Natural killer cell (primary cell): ENCODE results near the gene MYOM1. TPM values are rescaled to one million over a fixed set of nuclear protein-coding genes. Genes with fewer than 3 reads are reported as not detected.

ENCODE experiments used
- ATAC-seq, 3 donors: fragments of 150-1000 bp in 2 of 3; fragments of 200-7000 bp in 1 of 3; cut with Tn5 transposase; 1 replicate in 1 of 3; 2 replicates in 2 of 3; pipeline ENCODE4 v1.10.0; 2021; ENCODE audit warnings: mild to moderate bottlenecking in 2 of 3, moderate library complexity in 2 of 3
- DNase-seq, 2 donors: peaks; one replicate each; pipeline versions ENCODE4 v3.0.0 to v3.0.0-alpha.2; 2013 to 2021; ENCODE audit warnings: mixed read lengths in 1 of 2
- H3K27ac ChIP-seq: one replicate; pipeline ENCODE4 v1.5.1; 2013; ENCODE audit warnings: mild to moderate bottlenecking, low read length
- H3K27me3 ChIP-seq: one replicate; pipeline ENCODE4 v1.6.1; 2013; ENCODE audit warnings: low read length; ENCODE audit not compliant: control insufficient read depth, insufficient read depth
- H3K36me3 ChIP-seq: one replicate; pipeline ENCODE4 v1.6.1; 2013; ENCODE audit warnings: low read length; ENCODE audit not compliant: control insufficient read depth, insufficient read depth
- H3K4me1 ChIP-seq: one replicate; pipeline ENCODE4 v1.6.1; 2013; ENCODE audit warnings: low read length; ENCODE audit not compliant: control insufficient read depth, insufficient read depth
- H3K4me3 ChIP-seq: one replicate; pipeline ENCODE4 v1.5.1; 2013; ENCODE audit warnings: low read length
- H3K9me3 ChIP-seq: one replicate; pipeline ENCODE4 v1.6.1; 2013; ENCODE audit warnings: low read length; ENCODE audit not compliant: control insufficient read depth, insufficient read depth
- H3K27ac Mint-ChIP-seq, 2 donors: one replicate each; pipeline ENCODE4 v1.8.0; 2022; ENCODE audit warnings: mild to moderate bottlenecking in 2 of 2, mixed read lengths in 2 of 2, moderate library complexity in 1 of 2
- H3K27me3 Mint-ChIP-seq, 2 donors: one replicate each; pipeline ENCODE4 v1.8.0; 2022; ENCODE audit warnings: low read depth in 2 of 2, mixed read lengths in 2 of 2
- H3K36me3 Mint-ChIP-seq: one replicate; pipeline ENCODE4 v1.8.0; 2022; ENCODE audit warnings: mixed read lengths
- H3K4me1 Mint-ChIP-seq, 2 donors: one replicate each; pipeline ENCODE4 v1.8.0; 2022; ENCODE audit warnings: mixed read lengths in 2 of 2
- H3K4me3 Mint-ChIP-seq: one replicate; pipeline ENCODE4 v1.8.0; 2022; ENCODE audit warnings: mild to moderate bottlenecking, moderate library complexity, mixed read lengths
- H3K9me3 Mint-ChIP-seq, 2 donors: one replicate each; pipeline ENCODE4 v1.8.0; 2022; ENCODE audit warnings: mixed read lengths in 2 of 2
- WGBS: methylation state at CpG from one replicate; pipeline ENCODE4 v1.1.7; 2013; ENCODE audit warnings: missing lambda C conversion rate; ENCODE audit not compliant: insufficient coverage; 5-methylcytosine and 5-hydroxymethylcytosine counted together
- intact Hi-C: fragments of 100-400 bp; cut with micrococcal nuclease; formaldehyde crosslinking; loops from one replicate; pipeline ENCODE4 v1.14.2; 2022
- total RNA-seq, 4 donors: library from RNA; stranded (reverse); fragments of 120-200 nt in 1 of 4; gene quantifications; one replicate each; pipeline versions ENCODE4 v1.2.3 to v1.2.4, GENCODE V29; 2013 to 2022
- TF ChIP-seq, protein P1 (sequence below): fragments of 200-600 bp; IDR thresholded peaks from one replicate; pipeline ENCODE4 v1.8.0; 2022; ENCODE audit warnings: antibody characterized with exemption

MYOM1 gene
- total RNA-seq, 3 donors from 2014 or later (not counting 1 experiment from before 2014, with no cell fraction given): 1.7 to 5.8 (median 3.0) TPM

GRCh38 chr18:3193331-3193730, 26.4 kb downstream of the MYOM1 start:
- intact Hi-C loops: no loop called here
- TF ChIP-seq, protein P1, sequence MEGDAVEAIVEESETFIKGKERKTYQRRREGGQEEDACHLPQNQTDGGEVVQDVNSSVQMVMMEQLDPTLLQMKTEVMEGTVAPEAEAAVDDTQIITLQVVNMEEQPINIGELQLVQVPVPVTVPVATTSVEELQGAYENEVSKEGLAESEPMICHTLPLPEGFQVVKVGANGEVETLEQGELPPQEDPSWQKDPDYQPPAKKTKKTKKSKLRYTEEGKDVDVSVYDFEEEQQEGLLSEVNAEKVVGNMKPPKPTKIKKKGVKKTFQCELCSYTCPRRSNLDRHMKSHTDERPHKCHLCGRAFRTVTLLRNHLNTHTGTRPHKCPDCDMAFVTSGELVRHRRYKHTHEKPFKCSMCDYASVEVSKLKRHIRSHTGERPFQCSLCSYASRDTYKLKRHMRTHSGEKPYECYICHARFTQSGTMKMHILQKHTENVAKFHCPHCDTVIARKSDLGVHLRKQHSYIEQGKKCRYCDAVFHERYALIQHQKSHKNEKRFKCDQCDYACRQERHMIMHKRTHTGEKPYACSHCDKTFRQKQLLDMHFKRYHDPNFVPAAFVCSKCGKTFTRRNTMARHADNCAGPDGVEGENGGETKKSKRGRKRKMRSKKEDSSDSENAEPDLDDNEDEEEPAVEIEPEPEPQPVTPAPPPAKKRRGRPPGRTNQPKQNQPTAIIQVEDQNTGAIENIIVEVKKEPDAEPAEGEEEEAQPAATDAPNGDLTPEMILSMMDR: no peak
- no peaks in the 10 kb centered on the region for H3K36me3 Mint-ChIP-seq

DNA sequence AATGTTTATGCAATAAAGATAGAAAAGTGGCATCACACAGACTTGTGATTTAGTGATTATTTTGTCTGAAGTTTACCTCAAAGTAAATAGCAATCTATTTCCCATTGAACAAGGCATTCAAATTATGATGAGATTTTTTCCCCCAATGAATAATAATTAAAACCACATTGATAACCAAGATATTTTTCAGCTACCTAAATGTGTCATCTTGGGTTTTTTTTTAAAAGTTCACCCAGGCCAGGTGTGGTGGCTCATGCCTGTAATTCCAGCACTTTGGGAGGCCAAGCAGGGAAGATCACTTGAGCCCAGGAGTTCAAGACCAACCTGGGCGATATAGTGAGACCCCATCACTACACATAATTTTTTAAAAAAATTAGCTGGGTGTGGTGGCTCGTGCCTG, 27.0 kb downstream of the MYOM1 start:
- DNase-seq (no peak), ATAC-seq (no peak)
- Mint-ChIP-seq H3K27me3 (no peaks in the 10 kb centered on the region), H3K4me1 (no peaks in the 10 kb centered on the region), H3K9me3 (no peaks in the 10 kb centered on the region), H3K4me3 (no peak overlapping the region), H3K36me3 (no peaks in the 10 kb centered on the region), H3K27ac (no peak overlapping the region)
- Histone ChIP-seq H3K4me1 (no peaks in the 10 kb centered on the region), H3K4me3 (no peak overlapping the region), H3K36me3 (no peaks in the 10 kb centered on the region), H3K9me3 (no peaks in the 10 kb centered on the region), H3K27ac (no peak overlapping the region), H3K27me3 (no peaks in the 10 kb centered on the region)
- no CpG with 5 or more reads among the region's 2 CpGs for WGBS
- TF ChIP-seq, protein P1: no peak
- intact Hi-C loops: no loop called here

More at GRCh38 chr18:3193331-3193730, 26.4 kb downstream of the MYOM1 start:
- H3K9me3 ChIP-seq: no peaks in the 10 kb centered on the region
- Mint-ChIP-seq H3K4me3 (no peak overlapping the region), H3K27me3 (no peaks in the 10 kb centered on the region), H3K27ac (no peak overlapping the region), H3K4me1 (no peaks in the 10 kb centered on the region), H3K9me3 (no peaks in the 10 kb centered on the region)
- no peak overlapping the region for H3K4me3 ChIP-seq
- no peak for ATAC-seq
- H3K27ac ChIP-seq: no peak overlapping the region
- DNase-seq: no peak
- no peaks in the 10 kb centered on the region for H3K36me3 ChIP-seq
- no peaks in the 10 kb centered on the region for H3K27me3 ChIP-seq
- no peaks in the 10 kb centered on the region for H3K4me1 ChIP-seq
- whole genome bisulfite sequencing: no CpG with 5 or more reads among the region's 1 CpG

- Histone ChIP-seq H3K9me3 (no peaks in the 10 kb centered on the region), H3K4me3 (no peak overlapping the region), H3K27ac (no peak overlapping the region), H3K36me3 (no peaks in the 10 kb centered on the region), H3K27me3 (no peaks in the 10 kb centered on the region), H3K4me1 (no peaks in the 10 kb centered on the region)
- H3K36me3 Mint-ChIP-seq: no peaks in the 10 kb centered on the region
- H3K4me1 Mint-ChIP-seq: no peaks in the 10 kb centered on the region
- H3K9me3 Mint-ChIP-seq: no peaks in the 10 kb centered on the region
- ATAC-seq (no peak), DNase-seq (no peak)
- intact Hi-C loops: no loop called here
- H3K4me3 Mint-ChIP-seq: no peak overlapping the region
- TF ChIP-seq, protein P1: no peak
- H3K27ac Mint-ChIP-seq: no peak overlapping the region
- H3K27me3 Mint-ChIP-seq: no peaks in the 10 kb centered on the region
Observed at GRCh38 chr18:3192286-3192685, 27.5 kb downstream of the MYOM1 start.

DNA sequence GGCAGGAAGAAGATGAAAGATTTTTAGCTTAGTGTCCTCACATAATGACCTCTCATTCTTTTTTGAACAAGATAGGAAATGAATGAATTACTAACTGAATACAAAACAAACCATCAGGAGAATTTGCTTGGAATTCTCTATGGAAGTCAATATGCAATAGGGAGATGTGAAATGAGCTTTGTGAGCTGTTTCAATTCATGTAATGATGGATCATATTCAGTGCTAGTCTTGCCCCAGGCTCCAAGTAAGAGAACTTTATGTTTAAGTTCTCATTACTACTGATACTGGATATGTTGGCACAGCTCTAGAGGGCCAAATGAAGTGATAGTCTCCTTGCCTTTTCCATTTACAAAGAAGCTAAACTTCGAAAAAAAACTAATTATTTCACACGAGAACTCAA, 29.2 kb downstream of the MYOM1 start:
- TF ChIP-seq, protein P1: no peak
- DNase-seq (no peak), ATAC-seq (no peak)
- Mint-ChIP-seq H3K9me3 (no peaks in the 10 kb centered on the region), H3K36me3 (peaks cover 8% of the 10 kb centered on the region), H3K4me1 (no peaks in the 10 kb centered on the region), H3K27ac (no peak overlapping the region), H3K27me3 (no peaks in the 10 kb centered on the region), H3K4me3 (no peak overlapping the region)
- Histone ChIP-seq H3K27me3 (no peaks in the 10 kb centered on the region), H3K27ac (no peak overlapping the region), H3K4me3 (no peak overlapping the region), H3K4me1 (no peaks in the 10 kb centered on the region), H3K36me3 (no peaks in the 10 kb centered on the region), H3K9me3 (no peaks in the 10 kb centered on the region)
- intact Hi-C loops: no loop called here
- WGBS: no CpG with 5 or more reads among the region's 2 CpGs
